ENCODE measurements around the gene FZD10. TPM values are rescaled to one million over a fixed set of nuclear protein-coding genes. Genes with fewer than 3 reads are reported as not detected.

Gene FZD10
- total RNA-seq, 1 donor, result not detected

- TF ChIP-seq CTCF (IDR thresholded peaks at IDR 0.05; ENCODE audit: insufficient read depth, low read depth, low read length), result no peak
- no peak for DNase-seq (ENCODE audit: low read depth)
- no peak overlapping the region for H3K4me3 ChIP-seq (ENCODE audit: low read depth, low read length)
Observed at GRCh38 chr12:130137040-130138018, 24.9 kb upstream of the FZD10 start.

GRCh38 chr12:130138478-130138877 lies 23.8 kb upstream of the FZD10 start:
- no peak for TF ChIP-seq CTCF (IDR thresholded peaks at IDR 0.05; ENCODE audit: insufficient read depth, low read depth, low read length)
- H3K4me3 ChIP-seq (ENCODE audit: low read depth, low read length), result no peak overlapping the region
- no peak for DNase-seq (ENCODE audit: low read depth)

GRCh38 chr12:130139567-130140421 lies 22.5 kb upstream of the FZD10 start:
- no peak for TF ChIP-seq CTCF (IDR thresholded peaks at IDR 0.05; ENCODE audit: insufficient read depth, low read depth, low read length)
- no peak for DNase-seq (ENCODE audit: low read depth)

GRCh38 chr12:130141105-130141504 lies 21.2 kb upstream of the FZD10 start:
- no peak for TF ChIP-seq CTCF (IDR thresholded peaks at IDR 0.05; ENCODE audit: insufficient read depth, low read depth, low read length)
- no peak for DNase-seq (ENCODE audit: low read depth)
- H3K4me3 ChIP-seq (ENCODE audit: low read depth, low read length), result no peak overlapping the region

More at GRCh38 chr12:130139567-130140421, 22.5 kb upstream of the FZD10 start:
- no peak overlapping the region for H3K4me3 ChIP-seq (ENCODE audit: low read depth, low read length)

- DNase-seq (ENCODE audit: low read depth), result no peak
- TF ChIP-seq CTCF (IDR thresholded peaks at IDR 0.05; ENCODE audit: insufficient read depth, low read depth, low read length), result no peak
Observed at GRCh38 chr12:130141901-130142683, 20.2 kb upstream of the FZD10 start.

GRCh38 chr12:130142736-130143135 lies 19.5 kb upstream of the FZD10 start:
- DNase-seq (ENCODE audit: low read depth), result no peak
- no peak overlapping the region for H3K4me3 ChIP-seq (ENCODE audit: low read depth, low read length)
- no peak for TF ChIP-seq CTCF (IDR thresholded peaks at IDR 0.05; ENCODE audit: insufficient read depth, low read depth, low read length)

More at GRCh38 chr12:130141901-130142683, 20.2 kb upstream of the FZD10 start:
- no peak overlapping the region for H3K4me3 ChIP-seq (ENCODE audit: low read depth, low read length)
